A549 (cell line): ENCODE measurements around the gene WDR70. TPM values are rescaled to one million over a fixed set of nuclear protein-coding genes. Genes with fewer than 3 reads are reported as not detected.

ENCODE experiments used
- ATAC-seq, 2 experiments: fragments of 200-7000 bp in 1 of 2; fragments of >200 bp in 1 of 2; cut with Nextera tagmentation in 1 of 2; cut with Tn5 transposase in 1 of 2; 3 replicates each; pipeline versions ENCODE4 v1.8.0 to v1.9.1; 2018 to 2020; ENCODE audit warnings: mild to moderate bottlenecking in 1 of 2, moderate library complexity in 1 of 2
- CTCF ChIA-PET: fragments of 300-600 bp; sonication (Branson Sonifier 250); formaldehyde crosslinking; extraction: SDS; loops from one replicate; lab custom pipeline; 2021; ENCODE audit warnings: antibody characterized with exemption, inconsistent platforms; lab: Yijun Ruan, JAX
- POLR2A ChIA-PET: fragments of 350-600 bp; formaldehyde crosslinking; extraction: SDS; loops from one replicate; lab custom pipeline; 2021; ENCODE audit warnings: antibody characterized with exemption, inconsistent platforms; lab: Yijun Ruan, JAX
- DNase-seq, 2 experiments: peaks; one replicate each; pipeline versions ENCODE4 v3.0.0 to v3.0.0-alpha.2; 2011 to 2016; ENCODE audit warnings: low read depth in 1 of 2, low spot score in 1 of 2
- FAIRE-seq: peaks from 2 replicates; lab custom pipeline; 2011; peaks lifted over from hg19 to GRCh38; lab: Jason Lieb, UNC
- H3K27ac ChIP-seq, 2 experiments: fragments of >200 bp; sonication (Bioruptor Twin); formaldehyde crosslinking; 3 replicates each; pipeline ENCODE4 v1.5.1; 2016 to 2017
- H3K4me1 ChIP-seq: fragments of >200 bp; sonication (Bioruptor Twin); formaldehyde crosslinking; 3 replicates; pipeline ENCODE4 v1.6.1; 2016
- H3K4me2 ChIP-seq: fragments of >200 bp; sonication (Bioruptor Twin); formaldehyde crosslinking; 3 replicates; pipeline ENCODE4 v1.6.1; 2016
- H3K4me3 ChIP-seq: fragments of >200 bp; sonication (Bioruptor Twin); formaldehyde crosslinking; 3 replicates; pipeline ENCODE4 v1.5.1; 2016
- H3K9me3 ChIP-seq: fragments of >200 bp; sonication (Bioruptor Twin); formaldehyde crosslinking; 3 replicates; pipeline ENCODE4 v1.6.1; 2016
- BHLHE40 ChIP-seq: IDR thresholded peaks from 2 replicates; pipeline ENCODE4 v1.6.1; 2012; ENCODE audit warnings: low read depth, low read length, inconsistent platforms
- CBX8 ChIP-seq: fragments of 200-600 bp; sonication (generic); IDR thresholded peaks from 2 replicates; pipeline ENCODE4 v1.6.1; 2016
- CHD2 ChIP-seq: fragments of 150-350 bp; IDR thresholded peaks from 2 replicates; pipeline ENCODE4 v1.6.1; 2014; ENCODE audit warnings: low read length; ENCODE audit not compliant: partially characterized antibody
- CHD4 ChIP-seq: fragments of 200-600 bp; sonication (generic); IDR thresholded peaks from 2 replicates; pipeline ENCODE4 v1.6.1; 2016; ENCODE audit warnings: antibody characterized with exemption, mild to moderate bottlenecking, borderline replicate concordance
- EHF ChIP-seq: fragments of 250-450 bp; sonication (Bioruptor Pico); IDR thresholded peaks from 2 replicates; pipeline ENCODE4 v1.5.0; 2020; ENCODE audit warnings: mild to moderate bottlenecking
- EHMT2 ChIP-seq: fragments of 200-600 bp; sonication (generic); IDR thresholded peaks from 2 replicates; pipeline ENCODE4 v1.6.1; 2016; ENCODE audit warnings: antibody characterized with exemption, low read depth, mild to moderate bottlenecking, moderate library complexity
- EP300 ChIP-seq, 2 experiments: fragments of >200 bp; sonication (Bioruptor Twin); formaldehyde crosslinking; IDR thresholded peaks; 2 replicates in 1 of 2; 3 replicates in 1 of 2; pipeline ENCODE4 v1.6.1; 2016 to 2017
- FOSB ChIP-seq: fragments of 250-450 bp; sonication (Bioruptor Pico); IDR thresholded peaks from 2 replicates; pipeline ENCODE4 v1.5.0; 2020; ENCODE audit warnings: mild to moderate bottlenecking, moderate library complexity
- FOXS1 ChIP-seq: fragments of 250-450 bp; sonication (Bioruptor Pico); IDR thresholded peaks from 2 replicates; pipeline ENCODE4 v1.5.0; 2020; ENCODE audit warnings: mild to moderate bottlenecking, moderate library complexity
- GATA3 ChIP-seq: IDR thresholded peaks from 2 replicates; pipeline ENCODE4 v1.6.1; 2012; ENCODE audit warnings: borderline replicate concordance
- HOXB5 ChIP-seq: fragments of 250-450 bp; sonication (Bioruptor Pico); IDR thresholded peaks from 2 replicates; pipeline ENCODE4 v1.5.0; 2020; ENCODE audit warnings: mild to moderate bottlenecking, moderate library complexity
- MYC ChIP-seq: IDR thresholded peaks from 2 replicates; pipeline ENCODE4 v1.6.1; 2012; ENCODE audit warnings: mild to moderate bottlenecking, inconsistent platforms, low read length, improper control_type of control experiment, borderline replicate concordance
- NFE2L2 ChIP-seq: fragments of 150-350 bp; conservative IDR thresholded peaks from 2 replicates; pipeline ENCODE4 v1.6.1; 2014; ENCODE audit warnings: low read length
- NPAS2 ChIP-seq: fragments of 250-450 bp; sonication (Bioruptor Pico); IDR thresholded peaks from 2 replicates; pipeline ENCODE4 v1.8.0; 2022; ENCODE audit warnings: mild to moderate bottlenecking, moderate library complexity, borderline replicate concordance
- POLR2A ChIP-seq: IDR thresholded peaks from 2 replicates; pipeline ENCODE4 v1.6.1; 2012; ENCODE audit warnings: mild to moderate bottlenecking, low read length
- POLR2AphosphoS2 ChIP-seq: conservative IDR thresholded peaks from 2 replicates; pipeline ENCODE4 v1.6.1; 2012; ENCODE audit warnings: low read length, improper control_type of control experiment, inconsistent platforms
- RAD21 ChIP-seq, 2 experiments: fragments of >200 bp in 1 of 2; sonication (Bioruptor Twin) in 1 of 2; formaldehyde crosslinking in 1 of 2; IDR thresholded peaks in 1 of 2; conservative IDR thresholded peaks in 1 of 2; 2 replicates in 1 of 2; 3 replicates in 1 of 2; pipeline ENCODE4 v1.6.1; 2012 to 2018; ENCODE audit warnings: inconsistent platforms in 1 of 2
- RARB ChIP-seq: fragments of 250-450 bp; sonication (Bioruptor Pico); IDR thresholded peaks from 2 replicates; pipeline ENCODE4 v1.8.0; 2021; ENCODE audit warnings: mild to moderate bottlenecking, moderate library complexity
- SMC3 ChIP-seq: fragments of >200 bp; sonication (Bioruptor Twin); formaldehyde crosslinking; IDR thresholded peaks from 3 replicates; pipeline ENCODE4 v1.6.1; 2018; ENCODE audit warnings: inconsistent platforms
- SREBF2 ChIP-seq: fragments of 450-650 bp; IDR thresholded peaks from 2 replicates; pipeline ENCODE4 v1.6.1; 2014; ENCODE audit warnings: mild to moderate bottlenecking, moderate library complexity
- TFCP2L1 ChIP-seq: fragments of 250-450 bp; sonication (Bioruptor Pico); IDR thresholded peaks from 2 replicates; pipeline ENCODE4 v1.5.0; 2021; ENCODE audit warnings: mild to moderate bottlenecking
- ZFP36 ChIP-seq: fragments of 450-650 bp; IDR thresholded peaks from 2 replicates; pipeline ENCODE4 v1.6.1; 2014; ENCODE audit warnings: borderline replicate concordance; ENCODE audit not compliant: partially characterized antibody
- ZSCAN20 ChIP-seq: fragments of 250-450 bp; sonication (Bioruptor Pico); IDR thresholded peaks from 2 replicates; pipeline ENCODE4 v1.8.0; 2022; ENCODE audit warnings: mild to moderate bottlenecking, moderate library complexity
- WGBS: methylation state at CpG from one replicate; pipeline ENCODE4 v1.1.6; 2017; ENCODE audit errors: missing lambda C conversion rate; 5-methylcytosine and 5-hydroxymethylcytosine counted together
- polyA plus RNA-seq, 4 experiments: library from polyadenylated mRNA; depleted of rRNA in 3 of 4; stranded (reverse); fragments of >200 nt; fragmentation: RNase III in 1 of 4; extraction: RNeasy Plus Mini Kit Qiagen cat#74134 plus additional on column Dnase treatment in 1 of 4; gene quantifications; 2 replicates in 3 of 4; 3 replicates in 1 of 4; pipeline ENCODE4 v1.2.3, GENCODE V29; 2011 to 2017
- TF ChIP-seq, protein P1 (sequence below): fragments of 450-650 bp; IDR thresholded peaks from 2 replicates; pipeline ENCODE4 v1.6.1; 2014; ENCODE audit warnings: antibody characterized with exemption
- TF ChIP-seq, protein P2 (sequence below): fragments of >200 bp; sonication (Bioruptor Twin); formaldehyde crosslinking; IDR thresholded peaks from 3 replicates; pipeline ENCODE4 v1.5.1; 2016
- TF ChIP-seq, protein P3 (sequence below): IDR thresholded peaks from 2 replicates; pipeline ENCODE4 v1.6.1; 2012
- TF ChIP-seq, protein P4 (sequence below): IDR thresholded peaks from 2 replicates; pipeline ENCODE4 v1.6.1; 2012; ENCODE audit warnings: low read depth, borderline replicate concordance
- TF ChIP-seq, protein P5 (sequence below): IDR thresholded peaks from 2 replicates; pipeline ENCODE4 v1.6.1; 2012
- TF ChIP-seq, protein P6 (sequence below): fragments of 200-600 bp; sonication (generic); IDR thresholded peaks from 2 replicates; pipeline ENCODE4 v1.6.1; 2016; ENCODE audit warnings: antibody characterized with exemption, mild to moderate bottlenecking, moderate library complexity

Gene WDR70
- polyA plus RNA-seq, 2 of the 4 experiments (the other 2 are of a cell fraction): 13.8 to 28.8 TPM

DNA sequence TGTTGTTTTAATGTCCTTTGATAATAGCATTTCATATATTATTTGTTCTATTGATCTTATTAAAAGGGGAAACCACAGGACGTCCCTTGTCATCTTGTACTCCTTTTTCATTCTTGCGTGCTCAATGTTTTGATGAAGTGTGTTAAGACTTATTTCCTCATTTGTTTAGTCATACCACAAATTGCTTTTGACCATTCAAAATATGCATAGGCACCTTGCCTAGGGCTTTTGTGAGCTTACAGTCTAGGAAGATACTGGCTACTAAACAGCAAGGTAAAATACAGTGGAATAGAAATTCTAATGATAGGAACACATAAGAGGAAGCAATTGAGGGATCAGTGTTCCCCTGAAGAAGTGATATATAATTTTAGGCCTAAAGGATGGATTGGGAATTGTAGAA is 190.3 kb downstream of the WDR70 start:
- TF ChIP-seq ZSCAN20 (CRISPR knock-in tag): no peak
- TF ChIP-seq FOSB: no peak
- TF ChIP-seq, protein P1, sequence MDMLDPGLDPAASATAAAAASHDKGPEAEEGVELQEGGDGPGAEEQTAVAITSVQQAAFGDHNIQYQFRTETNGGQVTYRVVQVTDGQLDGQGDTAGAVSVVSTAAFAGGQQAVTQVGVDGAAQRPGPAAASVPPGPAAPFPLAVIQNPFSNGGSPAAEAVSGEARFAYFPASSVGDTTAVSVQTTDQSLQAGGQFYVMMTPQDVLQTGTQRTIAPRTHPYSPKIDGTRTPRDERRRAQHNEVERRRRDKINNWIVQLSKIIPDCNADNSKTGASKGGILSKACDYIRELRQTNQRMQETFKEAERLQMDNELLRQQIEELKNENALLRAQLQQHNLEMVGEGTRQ: no peak
- no peak for TF ChIP-seq EP300 (IDR thresholded peaks at IDR 0.05)
- TF ChIP-seq CBX8: no peak
- TF ChIP-seq FOXS1 (CRISPR knock-in tag): no peak
- no peak for TF ChIP-seq NFE2L2
- TF ChIP-seq SREBF2: no peak
- TF ChIP-seq, protein P2, sequence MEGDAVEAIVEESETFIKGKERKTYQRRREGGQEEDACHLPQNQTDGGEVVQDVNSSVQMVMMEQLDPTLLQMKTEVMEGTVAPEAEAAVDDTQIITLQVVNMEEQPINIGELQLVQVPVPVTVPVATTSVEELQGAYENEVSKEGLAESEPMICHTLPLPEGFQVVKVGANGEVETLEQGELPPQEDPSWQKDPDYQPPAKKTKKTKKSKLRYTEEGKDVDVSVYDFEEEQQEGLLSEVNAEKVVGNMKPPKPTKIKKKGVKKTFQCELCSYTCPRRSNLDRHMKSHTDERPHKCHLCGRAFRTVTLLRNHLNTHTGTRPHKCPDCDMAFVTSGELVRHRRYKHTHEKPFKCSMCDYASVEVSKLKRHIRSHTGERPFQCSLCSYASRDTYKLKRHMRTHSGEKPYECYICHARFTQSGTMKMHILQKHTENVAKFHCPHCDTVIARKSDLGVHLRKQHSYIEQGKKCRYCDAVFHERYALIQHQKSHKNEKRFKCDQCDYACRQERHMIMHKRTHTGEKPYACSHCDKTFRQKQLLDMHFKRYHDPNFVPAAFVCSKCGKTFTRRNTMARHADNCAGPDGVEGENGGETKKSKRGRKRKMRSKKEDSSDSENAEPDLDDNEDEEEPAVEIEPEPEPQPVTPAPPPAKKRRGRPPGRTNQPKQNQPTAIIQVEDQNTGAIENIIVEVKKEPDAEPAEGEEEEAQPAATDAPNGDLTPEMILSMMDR: no peak
- TF ChIP-seq HOXB5: no peak
- no peak for TF ChIP-seq RAD21 (conservative IDR thresholded peaks at IDR 0.05 in 1 of 2, IDR thresholded peaks at IDR 0.05 in 1 of 2)
- TF ChIP-seq MYC: no peak
- no peak for TF ChIP-seq POLR2AphosphoS2
- TF ChIP-seq, protein P3, sequence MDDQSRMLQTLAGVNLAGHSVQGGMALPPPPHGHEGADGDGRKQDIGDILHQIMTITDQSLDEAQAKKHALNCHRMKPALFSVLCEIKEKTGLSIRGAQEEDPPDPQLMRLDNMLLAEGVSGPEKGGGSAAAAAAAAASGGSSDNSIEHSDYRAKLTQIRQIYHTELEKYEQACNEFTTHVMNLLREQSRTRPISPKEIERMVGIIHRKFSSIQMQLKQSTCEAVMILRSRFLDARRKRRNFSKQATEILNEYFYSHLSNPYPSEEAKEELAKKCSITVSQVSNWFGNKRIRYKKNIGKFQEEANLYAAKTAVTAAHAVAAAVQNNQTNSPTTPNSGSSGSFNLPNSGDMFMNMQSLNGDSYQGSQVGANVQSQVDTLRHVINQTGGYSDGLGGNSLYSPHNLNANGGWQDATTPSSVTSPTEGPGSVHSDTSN: no peak
- TF ChIP-seq NPAS2 (CRISPR knock-in tag): no peak
- no peak for TF ChIP-seq BHLHE40
- TF ChIP-seq SMC3: no peak
- no peak for DNase-seq
- no peak for FAIRE-seq
- Histone ChIP-seq H3K4me2 (no peak overlapping the region), H3K4me1 (no peaks in the 10 kb centered on the region), H3K4me3 (no peak overlapping the region), H3K27ac (no peak overlapping the region), H3K9me3 (no peaks in the 10 kb centered on the region; the same call in 2 of the 3 replicates)
- no peak for ATAC-seq
- ChIA-PET CTCF (no interaction called here), POLR2A (no interaction called here)
- WGBS: 91% methylated on average over 2 of the region's 2 CpGs

DNA sequence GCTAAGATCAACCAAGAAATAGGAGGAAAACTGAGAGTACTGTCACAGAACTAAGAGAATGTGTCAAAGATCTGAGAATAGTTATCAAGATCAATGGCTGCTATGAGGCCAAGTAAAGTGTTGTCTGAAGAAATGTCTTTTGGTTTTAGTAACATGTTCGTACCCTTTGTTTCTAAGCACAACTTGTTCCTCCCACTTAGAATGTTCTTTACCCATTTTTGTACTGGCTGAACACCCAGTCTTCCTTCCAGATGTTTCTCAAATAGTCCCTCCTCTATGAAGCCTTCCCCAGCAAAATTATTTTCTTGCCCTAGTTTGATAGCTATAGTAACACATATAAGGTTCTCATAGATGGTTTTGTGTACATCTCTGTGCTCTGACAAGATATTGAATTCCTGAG is 191.5 kb downstream of the WDR70 start:
- ATAC-seq: no peak
- Histone ChIP-seq H3K4me3 (no peak overlapping the region), H3K4me1 (no peaks in the 10 kb centered on the region), H3K27ac (no peak overlapping the region; a peak in 1 of 6 replicates), H3K4me2 (no peak overlapping the region), H3K9me3 (no peaks in the 10 kb centered on the region; the same call in 2 of the 3 replicates)
- TF ChIP-seq NFE2L2 (no peak), CHD2 (no peak), CHD4 (no peak), POLR2A (no peak), BHLHE40 (no peak), RARB (CRISPR knock-in tag) (no peak), GATA3 (no peak), NPAS2 (CRISPR knock-in tag) (no peak), TFCP2L1 (no peak), ZSCAN20 (CRISPR knock-in tag) (no peak), EHMT2 (no peak), SREBF2 (no peak), FOSB (no peak), ZFP36 (no peak), EHF (CRISPR knock-in tag) (no peak)
- TF ChIP-seq, protein P4, sequence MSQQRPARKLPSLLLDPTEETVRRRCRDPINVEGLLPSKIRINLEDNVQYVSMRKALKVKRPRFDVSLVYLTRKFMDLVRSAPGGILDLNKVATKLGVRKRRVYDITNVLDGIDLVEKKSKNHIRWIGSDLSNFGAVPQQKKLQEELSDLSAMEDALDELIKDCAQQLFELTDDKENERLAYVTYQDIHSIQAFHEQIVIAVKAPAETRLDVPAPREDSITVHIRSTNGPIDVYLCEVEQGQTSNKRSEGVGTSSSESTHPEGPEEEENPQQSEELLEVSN: no peak
- TF ChIP-seq, protein P5, sequence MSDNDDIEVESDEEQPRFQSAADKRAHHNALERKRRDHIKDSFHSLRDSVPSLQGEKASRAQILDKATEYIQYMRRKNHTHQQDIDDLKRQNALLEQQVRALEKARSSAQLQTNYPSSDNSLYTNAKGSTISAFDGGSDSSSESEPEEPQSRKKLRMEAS: no peak
- TF ChIP-seq, protein P6, sequence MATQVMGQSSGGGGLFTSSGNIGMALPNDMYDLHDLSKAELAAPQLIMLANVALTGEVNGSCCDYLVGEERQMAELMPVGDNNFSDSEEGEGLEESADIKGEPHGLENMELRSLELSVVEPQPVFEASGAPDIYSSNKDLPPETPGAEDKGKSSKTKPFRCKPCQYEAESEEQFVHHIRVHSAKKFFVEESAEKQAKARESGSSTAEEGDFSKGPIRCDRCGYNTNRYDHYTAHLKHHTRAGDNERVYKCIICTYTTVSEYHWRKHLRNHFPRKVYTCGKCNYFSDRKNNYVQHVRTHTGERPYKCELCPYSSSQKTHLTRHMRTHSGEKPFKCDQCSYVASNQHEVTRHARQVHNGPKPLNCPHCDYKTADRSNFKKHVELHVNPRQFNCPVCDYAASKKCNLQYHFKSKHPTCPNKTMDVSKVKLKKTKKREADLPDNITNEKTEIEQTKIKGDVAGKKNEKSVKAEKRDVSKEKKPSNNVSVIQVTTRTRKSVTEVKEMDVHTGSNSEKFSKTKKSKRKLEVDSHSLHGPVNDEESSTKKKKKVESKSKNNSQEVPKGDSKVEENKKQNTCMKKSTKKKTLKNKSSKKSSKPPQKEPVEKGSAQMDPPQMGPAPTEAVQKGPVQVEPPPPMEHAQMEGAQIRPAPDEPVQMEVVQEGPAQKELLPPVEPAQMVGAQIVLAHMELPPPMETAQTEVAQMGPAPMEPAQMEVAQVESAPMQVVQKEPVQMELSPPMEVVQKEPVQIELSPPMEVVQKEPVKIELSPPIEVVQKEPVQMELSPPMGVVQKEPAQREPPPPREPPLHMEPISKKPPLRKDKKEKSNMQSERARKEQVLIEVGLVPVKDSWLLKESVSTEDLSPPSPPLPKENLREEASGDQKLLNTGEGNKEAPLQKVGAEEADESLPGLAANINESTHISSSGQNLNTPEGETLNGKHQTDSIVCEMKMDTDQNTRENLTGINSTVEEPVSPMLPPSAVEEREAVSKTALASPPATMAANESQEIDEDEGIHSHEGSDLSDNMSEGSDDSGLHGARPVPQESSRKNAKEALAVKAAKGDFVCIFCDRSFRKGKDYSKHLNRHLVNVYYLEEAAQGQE: no peak
- TF ChIP-seq, protein P2: no peak
- ChIA-PET POLR2A (no interaction called here), CTCF (no interaction called here)
- 98% methylated on average over 1 of the region's 1 CpG for WGBS
- peak; percentile 18 for FAIRE-seq
- no peak for DNase-seq
